H1 (cell line): ENCODE measurements around the gene TMEM203. TPM values are rescaled to one million over a fixed set of nuclear protein-coding genes. Genes with fewer than 3 reads are reported as not detected.

ENCODE experiments used
- GABPA ChIP-seq: IDR thresholded peaks from 2 replicates; pipeline ENCODE4 v1.6.1; 2011; ENCODE audit warnings: mild to moderate bottlenecking, low read length, moderate library complexity, borderline replicate concordance; ENCODE audit not compliant: insufficient read depth
- HDAC6 ChIP-seq: IDR thresholded peaks from one replicate; pipeline ENCODE4 v1.7.1; 2012; ENCODE audit warnings: low read depth, mild to moderate bottlenecking, inconsistent platforms, low read length, moderate library complexity
- PHF8 ChIP-seq: fragments of 200-600 bp; sonication (generic); conservative IDR thresholded peaks from 2 replicates; pipeline ENCODE4 v1.7.1; 2012; ENCODE audit warnings: low read depth, mild to moderate bottlenecking, inconsistent platforms, low read length, moderate library complexity
- RFX5 ChIP-seq: IDR thresholded peaks from 2 replicates; pipeline ENCODE4 v1.6.1; 2011; ENCODE audit warnings: low read depth, low read length, improper control_type of control experiment, borderline replicate concordance
- RXRA ChIP-seq: IDR thresholded peaks from 2 replicates; pipeline ENCODE4 v1.6.1; 2011; ENCODE audit warnings: low read depth, mild to moderate bottlenecking, low read length, moderate library complexity; ENCODE audit not compliant: insufficient read depth
- polyA plus RNA-seq, 7 experiments: library from polyadenylated mRNA; depleted of rRNA in 3 of 7; stranded (reverse) in 5 of 7; unstranded in 2 of 7; fragments of >200 nt in 5 of 7; fragments of 200-250 nt in 2 of 7; gene quantifications; 1 replicate in 5 of 7; 2 replicates in 1 of 7; 4 replicates in 1 of 7; pipeline versions ENCODE4 v1.2.1 to v1.2.3, GENCODE V29; 2011 to 2013; ENCODE audit warnings: missing spikeins in 2 of 7, mixed read lengths in 2 of 7
- total RNA-seq: library from RNA; stranded (reverse); fragmentation: NEBNext Ultra II Directional; extraction: Animal tissue kit (Norgen Biotek cat#: 25700); gene quantifications from 2 replicates; pipeline ENCODE4 v1.2.1, GENCODE V29; 2021
- TF ChIP-seq, protein P1 (sequence below): fragments of 300-600 bp; sonication (generic); IDR thresholded peaks from 2 replicates; pipeline ENCODE4 v1.7.1; 2012; ENCODE audit warnings: low read length, moderate library complexity, mild to moderate bottlenecking, inconsistent platforms; ENCODE audit not compliant: insufficient replicate concordance

The TMEM203 gene
- total and polyA plus RNA-seq, 2 of the 8 experiments (the other 6 are each of a cell fraction or from before 2014, with no cell fraction given): 44.1 to 57.1 TPM

- TF ChIP-seq RXRA: no peak
- TF ChIP-seq GABPA: no peak
- TF ChIP-seq, protein P1, sequence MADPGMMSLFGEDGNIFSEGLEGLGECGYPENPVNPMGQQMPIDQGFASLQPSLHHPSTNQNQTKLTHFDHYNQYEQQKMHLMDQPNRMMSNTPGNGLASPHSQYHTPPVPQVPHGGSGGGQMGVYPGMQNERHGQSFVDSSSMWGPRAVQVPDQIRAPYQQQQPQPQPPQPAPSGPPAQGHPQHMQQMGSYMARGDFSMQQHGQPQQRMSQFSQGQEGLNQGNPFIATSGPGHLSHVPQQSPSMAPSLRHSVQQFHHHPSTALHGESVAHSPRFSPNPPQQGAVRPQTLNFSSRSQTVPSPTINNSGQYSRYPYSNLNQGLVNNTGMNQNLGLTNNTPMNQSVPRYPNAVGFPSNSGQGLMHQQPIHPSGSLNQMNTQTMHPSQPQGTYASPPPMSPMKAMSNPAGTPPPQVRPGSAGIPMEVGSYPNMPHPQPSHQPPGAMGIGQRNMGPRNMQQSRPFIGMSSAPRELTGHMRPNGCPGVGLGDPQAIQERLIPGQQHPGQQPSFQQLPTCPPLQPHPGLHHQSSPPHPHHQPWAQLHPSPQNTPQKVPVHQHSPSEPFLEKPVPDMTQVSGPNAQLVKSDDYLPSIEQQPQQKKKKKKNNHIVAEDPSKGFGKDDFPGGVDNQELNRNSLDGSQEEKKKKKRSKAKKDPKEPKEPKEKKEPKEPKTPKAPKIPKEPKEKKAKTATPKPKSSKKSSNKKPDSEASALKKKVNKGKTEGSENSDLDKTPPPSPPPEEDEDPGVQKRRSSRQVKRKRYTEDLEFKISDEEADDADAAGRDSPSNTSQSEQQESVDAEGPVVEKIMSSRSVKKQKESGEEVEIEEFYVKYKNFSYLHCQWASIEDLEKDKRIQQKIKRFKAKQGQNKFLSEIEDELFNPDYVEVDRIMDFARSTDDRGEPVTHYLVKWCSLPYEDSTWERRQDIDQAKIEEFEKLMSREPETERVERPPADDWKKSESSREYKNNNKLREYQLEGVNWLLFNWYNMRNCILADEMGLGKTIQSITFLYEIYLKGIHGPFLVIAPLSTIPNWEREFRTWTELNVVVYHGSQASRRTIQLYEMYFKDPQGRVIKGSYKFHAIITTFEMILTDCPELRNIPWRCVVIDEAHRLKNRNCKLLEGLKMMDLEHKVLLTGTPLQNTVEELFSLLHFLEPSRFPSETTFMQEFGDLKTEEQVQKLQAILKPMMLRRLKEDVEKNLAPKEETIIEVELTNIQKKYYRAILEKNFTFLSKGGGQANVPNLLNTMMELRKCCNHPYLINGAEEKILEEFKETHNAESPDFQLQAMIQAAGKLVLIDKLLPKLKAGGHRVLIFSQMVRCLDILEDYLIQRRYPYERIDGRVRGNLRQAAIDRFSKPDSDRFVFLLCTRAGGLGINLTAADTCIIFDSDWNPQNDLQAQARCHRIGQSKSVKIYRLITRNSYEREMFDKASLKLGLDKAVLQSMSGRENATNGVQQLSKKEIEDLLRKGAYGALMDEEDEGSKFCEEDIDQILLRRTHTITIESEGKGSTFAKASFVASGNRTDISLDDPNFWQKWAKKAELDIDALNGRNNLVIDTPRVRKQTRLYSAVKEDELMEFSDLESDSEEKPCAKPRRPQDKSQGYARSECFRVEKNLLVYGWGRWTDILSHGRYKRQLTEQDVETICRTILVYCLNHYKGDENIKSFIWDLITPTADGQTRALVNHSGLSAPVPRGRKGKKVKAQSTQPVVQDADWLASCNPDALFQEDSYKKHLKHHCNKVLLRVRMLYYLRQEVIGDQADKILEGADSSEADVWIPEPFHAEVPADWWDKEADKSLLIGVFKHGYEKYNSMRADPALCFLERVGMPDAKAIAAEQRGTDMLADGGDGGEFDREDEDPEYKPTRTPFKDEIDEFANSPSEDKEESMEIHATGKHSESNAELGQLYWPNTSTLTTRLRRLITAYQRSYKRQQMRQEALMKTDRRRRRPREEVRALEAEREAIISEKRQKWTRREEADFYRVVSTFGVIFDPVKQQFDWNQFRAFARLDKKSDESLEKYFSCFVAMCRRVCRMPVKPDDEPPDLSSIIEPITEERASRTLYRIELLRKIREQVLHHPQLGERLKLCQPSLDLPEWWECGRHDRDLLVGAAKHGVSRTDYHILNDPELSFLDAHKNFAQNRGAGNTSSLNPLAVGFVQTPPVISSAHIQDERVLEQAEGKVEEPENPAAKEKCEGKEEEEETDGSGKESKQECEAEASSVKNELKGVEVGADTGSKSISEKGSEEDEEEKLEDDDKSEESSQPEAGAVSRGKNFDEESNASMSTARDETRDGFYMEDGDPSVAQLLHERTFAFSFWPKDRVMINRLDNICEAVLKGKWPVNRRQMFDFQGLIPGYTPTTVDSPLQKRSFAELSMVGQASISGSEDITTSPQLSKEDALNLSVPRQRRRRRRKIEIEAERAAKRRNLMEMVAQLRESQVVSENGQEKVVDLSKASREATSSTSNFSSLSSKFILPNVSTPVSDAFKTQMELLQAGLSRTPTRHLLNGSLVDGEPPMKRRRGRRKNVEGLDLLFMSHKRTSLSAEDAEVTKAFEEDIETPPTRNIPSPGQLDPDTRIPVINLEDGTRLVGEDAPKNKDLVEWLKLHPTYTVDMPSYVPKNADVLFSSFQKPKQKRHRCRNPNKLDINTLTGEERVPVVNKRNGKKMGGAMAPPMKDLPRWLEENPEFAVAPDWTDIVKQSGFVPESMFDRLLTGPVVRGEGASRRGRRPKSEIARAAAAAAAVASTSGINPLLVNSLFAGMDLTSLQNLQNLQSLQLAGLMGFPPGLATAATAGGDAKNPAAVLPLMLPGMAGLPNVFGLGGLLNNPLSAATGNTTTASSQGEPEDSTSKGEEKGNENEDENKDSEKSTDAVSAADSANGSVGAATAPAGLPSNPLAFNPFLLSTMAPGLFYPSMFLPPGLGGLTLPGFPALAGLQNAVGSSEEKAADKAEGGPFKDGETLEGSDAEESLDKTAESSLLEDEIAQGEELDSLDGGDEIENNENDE: no peak
- TF ChIP-seq PHF8: no peak
- no peak for TF ChIP-seq HDAC6
- no peak for TF ChIP-seq RFX5
These were observed 10.5 kb downstream of the TMEM203 start (continued) for GRCh38 chr9:137194909-137195308.
